DOHH2 (cell line): Measurements from ENCODE around the gene TNFRSF9.

ENCODE experiments used
- H3F3A ChIP-seq: fragments of 200-600 bp; sonication (generic), shearing (Covaris generic); 2 replicates; pipeline ENCODE4 v1.6.0; 2016; ENCODE audit warnings: antibody characterized with exemption, mild to moderate bottlenecking; ENCODE audit not compliant: control insufficient read depth, insufficient read depth
- H3K27ac ChIP-seq: fragments of 200-600 bp; sonication (generic); 2 replicates; pipeline ENCODE4 v1.5.1; 2014; ENCODE audit warnings: low read depth, mild to moderate bottlenecking, low read length, moderate library complexity
- H3K27me3 ChIP-seq: fragments of 200-600 bp; sonication (generic); 2 replicates; pipeline ENCODE4 v1.6.1; 2014; ENCODE audit warnings: mild to moderate bottlenecking, low read length, mixed read lengths; ENCODE audit not compliant: control insufficient read depth
- H3K36me3 ChIP-seq: fragments of 200-600 bp; sonication (generic); 2 replicates; pipeline ENCODE4 v1.6.1; 2014; ENCODE audit warnings: mild to moderate bottlenecking, low read length, moderate library complexity, mixed read lengths; ENCODE audit not compliant: control insufficient read depth
- H3K4me1 ChIP-seq: fragments of 200-600 bp; sonication (generic); 2 replicates; pipeline ENCODE4 v1.6.1; 2014; ENCODE audit warnings: mild to moderate bottlenecking, low read length, mixed read lengths; ENCODE audit not compliant: control insufficient read depth
- H3K4me2 ChIP-seq: fragments of 200-600 bp; sonication (generic); 2 replicates; pipeline ENCODE4 v1.6.0; 2014; ENCODE audit warnings: mild to moderate bottlenecking, low read length, moderate library complexity
- H3K4me3 ChIP-seq: fragments of 200-600 bp; sonication (generic); 2 replicates; pipeline ENCODE4 v1.5.1; 2014; ENCODE audit warnings: mild to moderate bottlenecking, low read length, mixed read lengths
- H3K79me2 ChIP-seq: fragments of 200-600 bp; sonication (generic); 2 replicates; pipeline ENCODE4 v1.6.1; 2014; ENCODE audit warnings: mild to moderate bottlenecking, low read length, mixed read lengths; ENCODE audit not compliant: control insufficient read depth
- H3K9me2 ChIP-seq: fragments of 200-600 bp; sonication (generic); replicated peaks from 2 replicates; pipeline ENCODE4 v1.6.1; 2014; ENCODE audit warnings: mild to moderate bottlenecking, low read length, mixed read lengths; ENCODE audit not compliant: control insufficient read depth
- H3K9me3 ChIP-seq: fragments of 200-600 bp; sonication (generic); 2 replicates; pipeline ENCODE4 v1.6.1; 2014; ENCODE audit warnings: antibody characterized with exemption, low read length, mixed read lengths; ENCODE audit not compliant: control insufficient read depth, insufficient read depth
- H4K20me1 ChIP-seq: fragments of 200-600 bp; sonication (generic); 2 replicates; pipeline ENCODE4 v1.6.0; 2014; ENCODE audit warnings: low read depth, mild to moderate bottlenecking, antibody characterized with exemption, low read length, moderate library complexity; ENCODE audit not compliant: control insufficient read depth, insufficient read depth
- CTCF ChIP-seq: fragments of 200-600 bp; sonication (generic); IDR thresholded peaks from one replicate; pipeline ENCODE4 v1.5.1; 2014; ENCODE audit warnings: antibody characterized with exemption, mild to moderate bottlenecking, low read depth, low read length; ENCODE audit not compliant: poor library complexity, severe bottlenecking
- EZH2phosphoT487 ChIP-seq: fragments of 200-600 bp; sonication (generic); IDR thresholded peaks from 2 replicates; pipeline ENCODE4 v1.6.1; 2017; ENCODE audit warnings: borderline replicate concordance, mild to moderate bottlenecking, antibody characterized with exemption, low read length, moderate library complexity, mixed read lengths

The TNFRSF9 gene

GRCh38 chr1:7890853-7891252, 49.8 kb downstream of the TNFRSF9 start:
- H3K4me1 ChIP-seq = no peaks in the 10 kb centered on the region
- H3F3A ChIP-seq = no peaks in the 10 kb centered on the region
- H3K27me3 ChIP-seq = no peaks in the 10 kb centered on the region
- H3K4me3 ChIP-seq = no peak overlapping the region
- H3K9me3 ChIP-seq = no peaks in the 10 kb centered on the region
- H3K9me2 ChIP-seq = no peaks in the 10 kb centered on the region
- H4K20me1 ChIP-seq = no peaks in the 10 kb centered on the region
- H3K4me2 ChIP-seq = no peak overlapping the region
- no peak overlapping the region for H3K27ac ChIP-seq
- H3K79me2 ChIP-seq = no peaks in the 10 kb centered on the region
- TF ChIP-seq CTCF = no peak
- TF ChIP-seq EZH2phosphoT487 = no peak
- H3K36me3 ChIP-seq = no peaks in the 10 kb centered on the region

GRCh38 chr1:7888248-7889081, 52.2 kb downstream of the TNFRSF9 start:
- H3K27me3 ChIP-seq = no peaks in the 10 kb centered on the region
- no peaks in the 10 kb centered on the region for H3K4me1 ChIP-seq
- H3K79me2 ChIP-seq = no peaks in the 10 kb centered on the region
- TF ChIP-seq CTCF (no peak), EZH2phosphoT487 (no peak)
- H3K4me2 ChIP-seq = no peak overlapping the region
- H3K9me3 ChIP-seq = peaks cover 3% of the 10 kb centered on the region; the same call in 1 of the 2 replicates
- H3K4me3 ChIP-seq = no peak overlapping the region
- H4K20me1 ChIP-seq = no peaks in the 10 kb centered on the region
- no peaks in the 10 kb centered on the region for H3K9me2 ChIP-seq
- H3K36me3 ChIP-seq = no peaks in the 10 kb centered on the region
- H3F3A ChIP-seq = no peaks in the 10 kb centered on the region
- H3K27ac ChIP-seq = no peak overlapping the region

- Histone ChIP-seq H3K4me2 (no peak overlapping the region), H3F3A (no peaks in the 10 kb centered on the region), H4K20me1 (no peaks in the 10 kb centered on the region), H3K4me3 (no peak overlapping the region), H3K27ac (no peak overlapping the region), H3K4me1 (no peaks in the 10 kb centered on the region), H3K79me2 (no peaks in the 10 kb centered on the region), H3K9me3 (peaks cover 3% of the 10 kb centered on the region; the same call in 1 of the 2 replicates), H3K9me2 (no peaks in the 10 kb centered on the region), H3K27me3 (0 out of 2 replicates have a peak, but pooled peaks cover 4% of the 10 kb centered on the region), H3K36me3 (no peaks in the 10 kb centered on the region)
- TF ChIP-seq CTCF = no peak
- no peak for TF ChIP-seq EZH2phosphoT487
These were observed 54.3 kb downstream of the TNFRSF9 start for GRCh38 chr1:7886405-7886745.
